ENCODE results near the gene PSTPIP2. TPM values are rescaled to one million over a fixed set of nuclear protein-coding genes. Genes with fewer than 3 reads are reported as not detected.

Gene PSTPIP2
- total and polyA plus RNA-seq, 2 of the 4 experiments (the other 2 are of a cell fraction), result 10.4 to 12.4 TPM

GRCh38 chr18:46046688-46047087 lies 25.4 kb downstream of the PSTPIP2 start:
- Histone ChIP-seq H3K9me1 (ENCODE audit: insufficient read depth, low read length) (no peaks in the 10 kb centered on the region; the same call in 1 of the 2 replicates), H2BK5ac (ENCODE audit: low read depth, low read length, poor library complexity, severe bottlenecking) (no peak overlapping the region), H3K27ac (ENCODE audit: insufficient read depth, low read length) (no peak overlapping the region), H3K79me1 (ENCODE audit: low read depth in 1 of 2, low read length in 2 of 2) (peaks cover 16 to 41% of the 10 kb centered on the region in 2 experiments; a peak in 3 of 4 replicates), H4K8ac (ENCODE audit: low read depth in 2 of 2, low read length in 2 of 2) (no peak overlapping the region), H4K20me1 (ENCODE audit: insufficient read depth, low read length) (peaks cover 11% of the 10 kb centered on the region; the same call in 1 of the 2 replicates), H3K4ac (ENCODE audit: low read depth, low read length) (no peak overlapping the region), H2BK20ac (ENCODE audit: low read depth, low read length) (no peak overlapping the region), H3K27me3 (ENCODE audit: control insufficient read depth, insufficient read depth, low read length) (no peaks in the 10 kb centered on the region), H4K5ac (ENCODE audit: low read depth, low read length) (no peak overlapping the region), H3K56ac (ENCODE audit: extremely low read depth, insufficient read depth, low read length) (no peak overlapping the region), H3K4me2 (ENCODE audit: low read depth, low read length) (no peak overlapping the region), H3K4me1 (ENCODE audit: control insufficient read depth, insufficient read depth, low read length) (peaks cover 3% of the 10 kb centered on the region), H3K14ac (replicated peaks; ENCODE audit: low read depth, low read length) (no peak overlapping the region), H3K4me3 (ENCODE audit: insufficient read depth, low read depth, low read length) (no peak overlapping the region), H3K18ac (ENCODE audit: low read depth, low read length) (no peak overlapping the region), H2AK5ac (ENCODE audit: low read depth, low read length) (no peak overlapping the region), H3K36me3 (ENCODE audit: control insufficient read depth, insufficient read depth, low read length) (no peaks in the 10 kb centered on the region), H4K91ac (ENCODE audit: insufficient read depth, low read depth, low read length) (no peak overlapping the region), H3K23ac (ENCODE audit: low read depth, low read length) (no peak overlapping the region), H2AFZ (replicated peaks; ENCODE audit: low read length, poor library complexity) (no peak overlapping the region), H3K9me3 (ENCODE audit: control insufficient read depth, insufficient read depth, low read length) (no peaks in the 10 kb centered on the region), H3K9ac (ENCODE audit: low read depth, low read length) (no peak overlapping the region), H2AK9ac (replicated peaks; ENCODE audit: low read depth, low read length, poor library complexity) (no peak overlapping the region), H2BK120ac (ENCODE audit: low read depth, low read length) (no peak overlapping the region), H2BK15ac (ENCODE audit: low read depth, low read length) (no peak overlapping the region)
- ATAC-seq (ENCODE audit: low read depth), result no peak
- no CpG with 5 or more reads among the region's 2 CpGs for WGBS, 2 experiments (ENCODE audit: extremely low coverage in 2 of 2, insufficient read length in 1 of 2)
- dilution Hi-C loops (cut with HindIII; ENCODE audit: low sequenced_read_pairs, unreplicated experiment), result no loop called here
- no TSS peak for BruUV-seq (replicated peaks)
- in situ Hi-C loops (cut with MboI; ENCODE audit: low sequenced_read_pairs), result no loop called here
- no peak for DNase-seq
- intact Hi-C loops (cut with micrococcal nuclease), result loop anchor here (5.0 kb wide), 1 partner anchor 39 kb away; no protein-coding TSS in a partner anchor
- TF ChIP-seq FOS (IDR thresholded peaks at IDR 0.05; ENCODE audit: low read depth, low read length) (no peak), RAD21 (IDR thresholded peaks at IDR 0.05; ENCODE audit: low read length) (no peak), RFX5 (IDR thresholded peaks at IDR 0.05; ENCODE audit: low read depth, low read length) (no peak), MAFK (IDR thresholded peaks at IDR 0.05; ENCODE audit: low read depth, low read length) (no peak), SMC3 (IDR thresholded peaks at IDR 0.05; ENCODE audit: low read depth, low read length) (no peak), RCOR1 (IDR thresholded peaks at IDR 0.05; ENCODE audit: insufficient replicate concordance, low read length) (no peak), ELK1 (IDR thresholded peaks at IDR 0.05; ENCODE audit: borderline replicate concordance, low read depth, low read length) (no peak), CEBPB (IDR thresholded peaks at IDR 0.05; ENCODE audit: low read depth, low read length) (no peak), NFE2L2 (IDR thresholded peaks at IDR 0.05; ENCODE audit: low read depth, low read length) (no peak), CTCF (conservative IDR thresholded peaks at IDR 0.05; ENCODE audit: low read depth, low read length) (no peak), BHLHE40 (IDR thresholded peaks at IDR 0.05; ENCODE audit: low read depth, low read length) (no peak)
- CTCF ChIA-PET, result no interaction called here
- POLR2A ChIA-PET (ENCODE audit: unreplicated experiment), result no interaction called here

All from IMR-90 (cell line).